NCI-H82 treated with DMSO at 0.1 percent for 48 hours (cell line): ENCODE measurements around the gene PHACTR2.
"Not testable (repeated sequence)": the region's sequence is repeated elsewhere in the genome, so short reads cannot be mapped to it uniquely, and the experiment has no call there.

Experiments used
- DNase-seq: peaks from one replicate; lab custom pipeline; 2025; ENCODE audit not compliant: unreplicated experiment; lab: John Stamatoyannopoulos, UW

The PHACTR2 gene

DNA sequence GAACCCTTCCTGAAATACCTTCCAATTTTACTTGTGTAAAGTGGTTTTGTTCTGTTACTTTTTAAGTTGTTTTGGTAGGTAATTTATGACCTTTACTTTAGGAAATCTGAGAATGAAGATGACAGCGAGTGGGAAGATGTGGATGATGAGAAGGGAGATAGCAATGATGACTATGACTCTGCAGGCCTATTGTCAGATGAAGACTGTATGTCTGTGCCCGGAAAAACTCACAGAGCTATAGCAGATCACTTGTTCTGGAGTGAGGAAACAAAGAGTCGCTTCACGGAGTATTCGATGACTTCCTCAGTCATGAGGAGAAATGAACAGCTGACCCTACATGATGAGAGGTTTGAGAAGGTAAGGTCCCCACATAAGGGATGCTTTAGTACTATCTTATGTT is 179.9 kb downstream of the PHACTR2 start:
- no peak for DNase-seq

DNA sequence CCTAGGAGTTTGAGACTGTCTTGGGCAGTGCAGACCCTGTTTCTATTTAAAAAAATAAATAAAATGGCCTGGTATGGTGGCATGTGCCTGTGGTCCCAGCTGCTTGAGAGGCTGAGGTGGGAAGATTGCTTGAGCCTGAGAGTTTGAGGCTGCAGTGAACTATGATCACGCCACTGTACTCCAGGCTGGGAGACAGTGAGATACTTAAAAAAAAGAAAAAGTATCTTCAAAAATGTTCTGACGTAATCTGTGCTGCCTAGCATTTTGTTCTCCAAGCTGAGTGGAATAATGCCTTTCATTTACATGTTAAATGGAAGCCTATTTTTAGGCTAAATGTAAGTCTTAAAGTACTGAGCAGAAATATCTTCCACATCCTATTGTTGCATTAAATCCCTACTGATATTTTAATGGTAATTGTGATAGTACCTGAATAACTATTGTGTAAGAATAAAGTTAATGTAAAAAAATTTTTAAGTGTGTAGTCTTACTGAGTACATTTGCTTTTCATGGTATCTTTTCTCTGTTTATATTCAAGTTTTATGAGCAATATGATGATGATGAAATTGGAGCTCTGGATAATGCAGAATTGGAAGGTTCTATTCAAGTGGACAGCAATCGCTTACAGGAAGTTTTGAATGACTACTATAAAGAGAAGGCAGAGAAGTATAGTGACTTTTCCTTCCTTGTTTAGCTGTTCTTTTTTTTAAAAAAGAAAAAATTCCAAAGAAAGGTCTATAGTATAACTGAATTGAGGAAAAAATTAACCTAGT is 182.3 kb downstream of the PHACTR2 start:
- DNase-seq, result no peak

- DNase-seq, result no peak
These were observed 186.0 kb downstream of the PHACTR2 start for GRCh38 chr6:143863771-143864170.

GRCh38 chr6:143864234-143864633 is 186.5 kb downstream of the PHACTR2 start, which contains the start of gene ZC2HC1B:
ZC2HC1B (plus strand) TSS chr6:143864474; CDS start chr6:143864540, 66 bp downstream.
- DNase-seq, result no peak

DNA sequence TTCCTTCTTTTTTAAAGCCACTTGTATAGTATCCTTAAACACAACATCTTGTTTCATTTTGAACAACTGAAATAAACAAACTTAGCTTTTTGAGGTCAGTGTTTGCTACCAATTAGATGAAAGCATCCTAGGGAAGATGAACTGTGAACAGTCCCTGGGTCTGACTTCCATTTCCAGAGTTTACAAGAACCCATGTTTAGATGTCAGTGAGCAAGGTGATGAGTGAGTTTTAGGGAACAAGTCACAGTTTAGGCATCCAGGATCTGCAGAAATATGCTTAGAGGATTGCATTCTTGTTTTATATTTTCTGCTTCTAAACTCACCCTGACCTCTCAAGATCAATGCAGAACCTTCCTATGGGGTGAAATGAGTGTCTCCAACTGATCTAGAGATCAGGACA is 189.5 kb downstream of the PHACTR2 start:
- no peak for DNase-seq

GRCh38 chr6:143868808-143869207 is 191.0 kb downstream of the PHACTR2 start:
- not testable (repeated sequence) for DNase-seq

- peak; percentile 61 for DNase-seq
These were observed 193.5 kb downstream of the PHACTR2 start for GRCh38 chr6:143871202-143871730.

DNA sequence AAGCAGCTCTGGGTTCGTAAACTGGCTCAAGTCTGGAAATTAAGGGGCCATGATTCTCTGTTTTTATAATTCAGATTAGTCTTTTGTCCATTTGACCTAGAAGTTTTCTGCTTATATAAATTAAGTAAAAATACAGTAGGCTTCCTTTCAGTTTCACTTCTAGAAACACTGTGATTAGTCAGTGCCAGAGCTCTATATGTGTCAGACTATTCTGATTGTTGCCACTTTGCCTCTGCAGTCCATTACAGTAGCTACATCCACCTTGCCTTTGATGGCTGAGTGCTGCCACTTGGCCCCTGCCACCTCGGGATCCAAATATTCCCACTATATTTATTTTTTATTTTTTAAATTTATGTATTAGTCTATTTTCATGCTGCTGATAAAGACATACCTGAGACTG is 194.4 kb downstream of the PHACTR2 start:
- DNase-seq, result no peak

- not testable (repeated sequence) for DNase-seq
These were observed 195.8 kb downstream of the PHACTR2 start for GRCh38 chr6:143873600-143873999.

DNA sequence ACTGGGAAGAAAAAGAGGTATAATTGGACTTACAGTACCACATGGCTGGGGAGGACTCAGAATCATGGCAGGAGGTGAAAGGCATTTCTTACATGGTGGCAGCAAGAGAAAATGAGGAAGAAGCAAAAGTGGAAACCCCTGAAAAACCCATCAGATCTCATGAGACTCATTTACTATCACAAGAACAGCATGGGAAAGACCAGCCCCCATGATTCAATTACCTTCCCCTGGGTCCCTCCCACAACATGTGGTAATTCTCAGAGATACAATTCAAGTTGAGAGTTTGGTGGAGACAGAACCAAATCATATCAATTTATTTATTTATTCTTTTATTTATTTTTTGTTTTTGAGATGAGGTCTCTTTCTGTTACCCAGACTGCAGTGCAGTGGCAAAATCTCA is 196.7 kb downstream of the PHACTR2 start:
- DNase-seq, result not testable (repeated sequence)

GRCh38 chr6:143877584-143878271 is 200.0 kb downstream of the PHACTR2 start:
- no peak for DNase-seq

GRCh38 chr6:143878272-143878760 is 200.6 kb downstream of the PHACTR2 start:
- DNase-seq, result no peak

DNA sequence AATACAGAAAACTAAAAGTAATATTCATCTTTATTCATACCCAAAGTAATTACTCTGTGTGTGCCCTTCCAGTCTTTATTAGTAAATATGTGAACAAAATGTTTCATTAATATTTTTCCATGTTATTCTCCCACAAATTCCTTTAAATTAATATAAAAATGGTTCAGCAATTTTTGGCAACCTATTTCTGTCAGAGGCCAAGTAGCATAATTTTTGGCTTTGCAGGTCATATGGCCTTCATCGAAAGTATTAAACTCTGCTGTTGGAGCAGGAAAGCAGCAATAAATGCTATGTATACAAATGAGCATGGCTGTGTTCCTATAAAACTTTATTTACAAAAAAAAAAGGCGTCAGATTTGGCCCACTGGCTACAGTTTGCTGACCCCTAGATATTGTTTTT is 202.6 kb downstream of the PHACTR2 start:
- no peak for DNase-seq
